ENCODE results near the gene IRF9. TPM values are rescaled to one million over a fixed set of nuclear protein-coding genes. Genes with fewer than 3 reads are reported as not detected.

Gene IRF9
- total and polyA plus RNA-seq, 2 of the 4 experiments (the other 2 are of a cell fraction), result 25.6 to 34.6 TPM

DNA sequence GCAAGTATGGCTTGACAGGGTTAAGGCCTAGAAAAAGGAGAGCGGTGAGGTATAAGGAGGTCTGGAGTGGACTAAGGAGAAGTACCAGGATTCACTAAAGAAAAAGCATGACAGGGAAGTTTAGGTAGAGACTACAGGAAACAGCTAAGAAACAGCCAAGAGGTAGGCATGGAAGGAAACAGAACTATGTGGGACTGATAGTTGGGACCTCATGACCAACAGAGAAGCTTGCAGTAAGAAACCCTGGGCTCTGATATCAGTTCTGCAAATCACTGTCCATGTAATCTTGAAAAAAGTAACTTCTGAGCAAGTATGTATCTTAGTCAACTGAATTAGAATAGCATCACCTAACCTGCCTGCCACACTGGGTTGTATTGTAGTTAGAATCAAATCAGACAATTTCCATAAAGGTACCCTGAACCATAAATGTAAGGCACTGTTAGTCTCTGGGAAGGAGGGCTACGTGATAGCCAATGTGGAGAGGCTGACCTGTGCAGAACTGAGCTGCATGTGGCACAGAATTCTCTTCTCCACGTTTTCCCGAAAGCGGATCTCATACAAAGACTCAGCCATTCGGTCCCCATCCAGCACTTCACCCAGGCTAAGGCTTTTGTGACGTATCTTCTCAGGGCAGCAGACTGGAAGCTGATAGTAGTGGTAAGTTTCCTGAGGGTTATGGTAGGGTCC is 33.3 kb downstream of the IRF9 start:
- no peak overlapping the region for H2BK20ac ChIP-seq (ENCODE audit: low read depth, low read length)
- H3K14ac ChIP-seq (replicated peaks; ENCODE audit: low read depth, low read length), result peak overlapping the region; percentile 95
- TF ChIP-seq RAD21 (IDR thresholded peaks at IDR 0.05; ENCODE audit: low read length), result no peak
- TF ChIP-seq MXI1 (IDR thresholded peaks at IDR 0.05; ENCODE audit: borderline replicate concordance, low read depth, low read length), result no peak
- TF ChIP-seq NFE2L2 (IDR thresholded peaks at IDR 0.05; ENCODE audit: low read depth, low read length), result no peak
- no peak for TF ChIP-seq BHLHE40 (IDR thresholded peaks at IDR 0.05; ENCODE audit: low read depth, low read length)
- no peak overlapping the region for H4K91ac ChIP-seq (ENCODE audit: insufficient read depth, low read depth, low read length)
- no peak overlapping the region for H3K56ac ChIP-seq (ENCODE audit: extremely low read depth, insufficient read depth, low read length)
- peak overlapping the region; percentile 89 for H3K4me3 ChIP-seq (ENCODE audit: insufficient read depth, low read depth, low read length)
- POLR2A ChIA-PET (ENCODE audit: unreplicated experiment), result interaction anchor here (0.9 kb wide), 1 partner anchor 10 kb away, joined by 3 read pairs; no protein-coding TSS in a partner anchor
- H3K9me3 ChIP-seq (ENCODE audit: control insufficient read depth, insufficient read depth, low read length), result no peaks in the 10 kb centered on the region
- H3K4me1 ChIP-seq (ENCODE audit: control insufficient read depth, insufficient read depth, low read length), result peaks cover 8% of the 10 kb centered on the region
- H3K27ac ChIP-seq (ENCODE audit: insufficient read depth, low read length), result no peak overlapping the region; the same call in 1 of the 2 replicates
- no peak overlapping the region; the same call in 1 of the 2 replicates for H2BK120ac ChIP-seq (ENCODE audit: low read depth, low read length)
- peak overlapping the region; percentile 95 for H2AFZ ChIP-seq (replicated peaks; ENCODE audit: low read length, poor library complexity)
- H3K4me2 ChIP-seq (ENCODE audit: low read depth, low read length), result peak overlapping the region; percentile 99
- H2AK9ac ChIP-seq (replicated peaks; ENCODE audit: low read depth, low read length, poor library complexity), result peak overlapping the region; percentile 96
- peak overlapping the region; percentile 85 for H2AK5ac ChIP-seq (ENCODE audit: low read depth, low read length)
- H3K23ac ChIP-seq (ENCODE audit: low read depth, low read length), result peak overlapping the region; percentile 64; the same call in 1 of the 2 replicates
- H3K27me3 ChIP-seq (ENCODE audit: control insufficient read depth, insufficient read depth, low read length), result no peaks in the 10 kb centered on the region
- H2BK15ac ChIP-seq (ENCODE audit: low read depth, low read length), result no peak overlapping the region
- peaks cover 21% of the 10 kb centered on the region for H3K36me3 ChIP-seq (ENCODE audit: control insufficient read depth, insufficient read depth, low read length)
- peak overlapping the region; percentile 93 for H3K9ac ChIP-seq (ENCODE audit: low read depth, low read length)
- in situ Hi-C loops (cut with MboI; ENCODE audit: low sequenced_read_pairs) (no loop called here), dilution Hi-C loops (cut with HindIII; ENCODE audit: low sequenced_read_pairs, unreplicated experiment) (no loop called here), intact Hi-C loops (cut with micrococcal nuclease) (loop anchor here (2.0 kb wide), 1 partner anchor 102 kb away; no protein-coding TSS in a partner anchor)
- no peak for ATAC-seq (ENCODE audit: low read depth)
- WGBS, 2 experiments (ENCODE audit: extremely low coverage in 2 of 2, insufficient read length in 1 of 2), result 100% methylated on average over 1 of the region's 7 CpGs; no CpG with 5 or more reads in 1 of the 2 experiments
- peak overlapping the region; percentile 92 to 94; a peak in 3 of 4 replicates for H4K8ac ChIP-seq (ENCODE audit: low read depth in 2 of 2, low read length in 2 of 2)
- peak overlapping the region; percentile 97 for H3K4ac ChIP-seq (ENCODE audit: low read depth, low read length)
- DNase-seq, result no peak
- no peak overlapping the region for H2BK5ac ChIP-seq (ENCODE audit: low read depth, low read length, poor library complexity, severe bottlenecking)
- H4K20me1 ChIP-seq (ENCODE audit: insufficient read depth, low read length), result no peaks in the 10 kb centered on the region
- peaks cover 39 to 72% of the 10 kb centered on the region in 2 experiments for H3K79me1 ChIP-seq (ENCODE audit: low read depth in 1 of 2, low read length in 2 of 2)
- no TSS peak for BruUV-seq (replicated peaks)
- peak overlapping the region; percentile 89; the same call in 1 of the 2 replicates for H4K5ac ChIP-seq (ENCODE audit: low read depth, low read length)
- CTCF ChIA-PET, result no interaction called here
- no peak overlapping the region for H3K18ac ChIP-seq (ENCODE audit: low read depth, low read length)
- peaks cover 13% of the 10 kb centered on the region; the same call in 1 of the 2 replicates for H3K9me1 ChIP-seq (ENCODE audit: insufficient read depth, low read length)

Measured in IMR-90 (cell line).